Thoracic aorta (tissue), 2 donors: ENCODE data around the gene AAGAB. TPM values are rescaled to one million over a fixed set of nuclear protein-coding genes. Genes with fewer than 3 reads are reported as not detected.

Experiments
- ATAC-seq: fragments of 150-250 bp; one replicate; pipeline ENCODE4 v1.8.0; 2017; ENCODE audit warnings: low read depth; ENCODE audit not compliant: insufficient number of reproducible peaks, low FRiP score
- DNase-seq: peaks from one replicate; pipeline ENCODE4 v3.0.0-alpha.2; 2020; ENCODE audit warnings: low spot score
- H3K27ac ChIP-seq, 2 donors: fragments of 200-600 bp; sonication (generic); 1 replicate in 1 of 2; 2 replicates in 1 of 2; pipeline ENCODE4 v1.5.1; 2016; ENCODE audit warnings: mild to moderate bottlenecking in 2 of 2, moderate library complexity in 2 of 2
- H3K27me3 ChIP-seq: fragments of 200-600 bp; sonication (generic); replicated peaks from 2 replicates; pipeline ENCODE4 v1.6.0; 2016; ENCODE audit warnings: mild to moderate bottlenecking; ENCODE audit not compliant: insufficient read depth
- H3K36me3 ChIP-seq: fragments of 200-600 bp; sonication (generic); one replicate; pipeline ENCODE4 v1.5.1; 2016
- H3K4me1 ChIP-seq, 2 donors: fragments of 200-600 bp; sonication (generic); 1 replicate in 1 of 2; 2 replicates in 1 of 2; pipeline versions ENCODE4 v1.5.1 to v1.6.0; 2016; ENCODE audit warnings: low read depth in 2 of 2, mild to moderate bottlenecking in 1 of 2; ENCODE audit not compliant: control insufficient read depth in 1 of 2
- H3K4me3 ChIP-seq: fragments of 200-600 bp; sonication (generic); 2 replicates; pipeline ENCODE4 v1.5.1; 2016; ENCODE audit warnings: mild to moderate bottlenecking
- H3K9me3 ChIP-seq: fragments of 200-600 bp; sonication (generic); 2 replicates; pipeline ENCODE4 v1.5.1; 2016
- CTCF ChIP-seq: fragments of 200-600 bp; sonication (generic); IDR thresholded peaks from one replicate; pipeline ENCODE4 v1.5.1; 2019; ENCODE audit warnings: antibody characterized with exemption
- total RNA-seq, 2 donors: library from RNA; depleted of rRNA; stranded (reverse); fragments of >200 nt; gene quantifications; one replicate each; pipeline versions ENCODE4 v1.1.0 to v1.2.3, GENCODE V29; 2016

AAGAB gene
- total RNA-seq, 2 donors from 2014 or later = 26.0 to 26.7 TPM

GRCh38 chr15:67175643-67176071, 78.8 kb downstream of the AAGAB start:
- Histone ChIP-seq H3K4me1 (peaks cover 20 to 44% of the 10 kb centered on the region in 2 donors), H3K9me3 (no peaks in the 10 kb centered on the region), H3K27me3 (no peaks in the 10 kb centered on the region), H3K36me3 (peaks cover 5% of the 10 kb centered on the region), H3K27ac (peak overlapping the region in 1 of 2 donors; percentile 19), H3K4me3 (no peak overlapping the region)
- TF ChIP-seq CTCF = no peak
- DNase-seq = no peak
- ATAC-seq = no peak

- peaks cover 12% of the 10 kb centered on the region for H3K36me3 ChIP-seq
- TF ChIP-seq CTCF = no peak
- peaks cover 20 to 44% of the 10 kb centered on the region in 2 donors for H3K4me1 ChIP-seq
- H3K27ac ChIP-seq = peak overlapping the region in 1 of 2 donors; percentile 19
- H3K4me3 ChIP-seq = no peak overlapping the region
- no peaks in the 10 kb centered on the region for H3K9me3 ChIP-seq
- DNase-seq (no peak), ATAC-seq (no peak)
- H3K27me3 ChIP-seq = no peaks in the 10 kb centered on the region
Observed at GRCh38 chr15:67174864-67175573, 79.4 kb downstream of the AAGAB start.

- no peak overlapping the region for H3K4me3 ChIP-seq
- no peak for TF ChIP-seq CTCF
- peaks cover 20 to 44% of the 10 kb centered on the region in 2 donors for H3K4me1 ChIP-seq
- no peak overlapping the region for H3K27ac ChIP-seq
- DNase-seq = no peak
- peaks cover 12% of the 10 kb centered on the region for H3K36me3 ChIP-seq
- H3K9me3 ChIP-seq = no peaks in the 10 kb centered on the region
- ATAC-seq = no peak
- H3K27me3 ChIP-seq = no peaks in the 10 kb centered on the region
Observed at GRCh38 chr15:67174446-67174845, 80.0 kb downstream of the AAGAB start.

GRCh38 chr15:67173786-67174185, 80.7 kb downstream of the AAGAB start:
- Histone ChIP-seq H3K4me3 (no peak overlapping the region), H3K27me3 (no peaks in the 10 kb centered on the region), H3K36me3 (peaks cover 12% of the 10 kb centered on the region), H3K27ac (no peak overlapping the region), H3K9me3 (no peaks in the 10 kb centered on the region), H3K4me1 (peaks cover 20 to 42% of the 10 kb centered on the region in 2 donors)
- DNase-seq (no peak), ATAC-seq (no peak)
- no peak for TF ChIP-seq CTCF

- H3K27ac ChIP-seq = no peak overlapping the region
- ATAC-seq (no peak), DNase-seq (no peak)
- H3K9me3 ChIP-seq = no peaks in the 10 kb centered on the region
- no peak for TF ChIP-seq CTCF
- peaks cover 17 to 41% of the 10 kb centered on the region in 2 donors for H3K4me1 ChIP-seq
- H3K36me3 ChIP-seq = peaks cover 12% of the 10 kb centered on the region
- no peaks in the 10 kb centered on the region for H3K27me3 ChIP-seq
- no peak overlapping the region for H3K4me3 ChIP-seq
Observed at GRCh38 chr15:67173005-67173404, 81.5 kb downstream of the AAGAB start.
